SKM-1 (cell line): Measurements from ENCODE around the gene STXBP3.
"Not testable (repeated sequence)": the region's sequence is repeated elsewhere in the genome, so short reads cannot be mapped to it uniquely, and the experiment has no call there.

Experiments used
- DNase-seq: peaks from one replicate; lab custom pipeline; 2025; ENCODE audit not compliant: unreplicated experiment; lab: John Stamatoyannopoulos, UW

STXBP3 gene

DNA sequence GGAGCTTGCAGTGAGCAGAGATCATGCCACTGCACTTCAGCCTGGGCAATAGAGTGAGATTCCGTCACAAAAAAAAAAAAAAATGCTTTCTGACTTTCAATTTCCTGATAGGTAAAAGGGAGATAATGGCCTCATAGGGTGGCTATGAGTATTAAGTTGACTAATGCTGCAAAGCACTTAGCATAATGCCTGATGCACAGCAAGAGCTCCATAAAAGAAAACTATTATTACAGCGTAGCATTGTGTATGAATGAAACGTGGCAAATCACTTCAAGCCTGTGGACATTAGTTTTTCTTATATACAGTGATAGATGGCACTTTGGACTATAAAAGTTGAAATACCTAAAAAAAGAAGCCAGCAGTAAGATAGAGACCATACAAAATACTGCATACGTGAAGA, 17.0 kb upstream of the STXBP3 start:
- DNase-seq: no peak

DNA sequence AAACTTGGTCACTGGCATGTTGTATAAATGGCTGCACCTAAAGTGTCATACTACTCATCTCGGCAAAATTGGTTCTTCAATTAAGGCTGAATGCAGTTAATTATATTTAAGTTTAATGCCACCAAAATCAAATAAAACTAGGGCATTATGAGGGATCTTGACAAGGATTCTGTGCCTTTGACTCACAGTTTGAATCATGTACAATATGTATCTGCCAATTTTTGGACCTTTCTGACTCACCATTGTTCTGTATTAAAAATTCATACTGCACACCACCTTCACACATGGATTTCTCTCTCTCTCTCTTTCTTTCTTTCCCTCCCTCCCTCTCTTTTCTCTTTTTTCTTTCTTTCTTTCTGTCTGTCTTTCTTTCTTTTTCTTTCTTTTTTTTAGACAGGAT, 14.1 kb upstream of the STXBP3 start:
- no peak for DNase-seq

DNA sequence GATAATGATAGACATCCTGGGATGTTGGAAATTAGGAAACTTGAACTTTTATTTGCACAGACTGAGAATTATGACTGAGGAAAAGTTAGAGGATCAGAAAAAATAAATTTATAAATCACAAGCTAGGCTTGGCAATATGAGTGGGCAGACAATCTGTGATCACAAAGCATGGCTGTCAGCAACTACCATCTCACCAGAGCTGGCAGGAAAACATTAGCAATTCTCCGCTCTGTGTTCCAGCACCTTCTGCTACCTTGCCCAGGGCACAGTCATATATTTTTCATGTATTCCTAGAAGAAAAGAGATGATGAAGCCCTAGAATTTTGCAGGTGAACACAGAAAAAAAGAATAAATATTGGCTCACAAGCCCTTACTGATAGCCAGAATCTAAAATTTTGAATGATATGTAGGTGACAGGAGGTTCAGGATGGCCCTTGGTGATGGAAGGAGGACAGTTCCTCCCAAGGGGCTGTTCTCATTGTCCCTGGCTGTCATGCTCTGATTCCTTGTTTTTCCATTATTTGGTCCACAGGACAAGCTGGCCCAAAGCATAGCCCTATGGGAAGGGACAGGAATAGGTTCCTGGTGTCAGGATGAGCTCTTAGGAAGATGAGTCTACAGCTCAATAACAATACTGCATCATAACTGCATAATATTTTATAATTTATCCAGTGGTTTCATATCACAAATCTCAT, 12.2 kb upstream of the STXBP3 start:
- no peak for DNase-seq

DNA sequence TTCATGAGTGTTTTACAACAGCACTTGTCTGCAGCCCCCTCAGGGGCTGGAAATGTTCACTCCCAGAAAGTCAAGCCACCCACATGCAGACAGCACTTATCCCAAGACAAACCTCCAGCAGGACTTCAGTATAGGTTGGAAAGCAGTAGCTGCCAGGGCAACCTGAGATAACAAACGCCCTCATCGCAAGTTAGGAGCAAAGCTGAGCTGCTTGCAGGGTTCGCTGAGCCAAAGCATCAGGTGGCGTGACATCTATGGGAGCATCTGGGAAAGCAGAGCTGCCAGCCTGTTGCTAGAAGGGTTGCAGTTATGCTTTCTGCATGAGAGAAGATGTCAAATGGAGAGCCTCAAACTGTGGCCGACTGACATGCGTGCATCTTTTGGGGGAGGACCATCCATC, 4.2 kb upstream of the STXBP3 start:
- no peak for DNase-seq

DNA sequence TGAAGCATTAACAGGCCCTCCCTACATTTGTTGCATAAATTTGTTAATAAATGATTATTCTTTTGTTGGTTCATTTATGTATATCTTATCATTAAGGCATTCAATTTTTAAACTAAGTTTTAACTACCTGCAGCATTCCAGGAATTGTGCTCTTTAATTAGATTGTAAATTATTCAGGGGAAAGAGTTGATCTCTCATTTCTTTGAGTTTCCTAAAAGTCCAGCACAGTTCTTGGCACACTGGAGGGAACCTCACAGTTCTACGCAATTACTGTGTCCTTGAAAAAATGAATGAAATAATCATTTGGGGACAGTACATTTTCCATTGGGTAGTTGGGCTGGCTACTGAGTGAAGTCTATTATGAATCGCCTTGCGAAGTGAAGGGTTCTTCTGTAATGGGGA, 493 bp upstream of the STXBP3 start:
- DNase-seq: no peak

DNA sequence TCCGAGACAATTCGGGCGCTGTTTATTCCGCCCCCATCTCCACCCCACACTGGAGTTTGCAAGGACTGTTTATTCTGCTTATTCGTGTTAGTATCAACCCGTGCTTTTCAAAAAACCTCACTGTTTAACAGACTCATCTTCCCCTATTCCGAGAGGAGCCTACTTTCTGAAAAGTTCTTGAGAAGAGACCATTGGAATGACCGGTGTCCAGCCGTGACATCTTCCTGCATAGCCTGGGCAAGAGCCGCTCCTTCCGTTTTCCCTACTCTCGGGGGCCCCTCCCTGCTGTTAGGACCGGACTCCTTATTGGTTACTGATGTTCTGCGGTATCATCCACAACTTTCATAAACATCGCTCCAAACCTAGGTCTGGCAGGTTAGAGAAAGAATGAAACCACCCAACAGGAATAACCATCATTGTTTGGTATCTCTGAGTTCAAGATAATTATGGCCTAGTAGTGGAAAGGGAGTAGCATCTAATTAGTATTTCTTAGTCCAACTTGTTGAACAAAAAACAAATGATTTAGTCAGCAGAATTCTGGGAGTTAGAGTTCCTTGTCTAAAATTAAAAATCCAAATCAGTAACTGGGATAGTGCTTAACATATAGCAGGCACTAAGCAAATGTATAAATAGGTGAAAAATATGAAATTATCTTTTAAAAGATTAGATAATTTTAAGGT, 837 bp downstream of the STXBP3 start:
- DNase-seq: peak; percentile 37

DNA sequence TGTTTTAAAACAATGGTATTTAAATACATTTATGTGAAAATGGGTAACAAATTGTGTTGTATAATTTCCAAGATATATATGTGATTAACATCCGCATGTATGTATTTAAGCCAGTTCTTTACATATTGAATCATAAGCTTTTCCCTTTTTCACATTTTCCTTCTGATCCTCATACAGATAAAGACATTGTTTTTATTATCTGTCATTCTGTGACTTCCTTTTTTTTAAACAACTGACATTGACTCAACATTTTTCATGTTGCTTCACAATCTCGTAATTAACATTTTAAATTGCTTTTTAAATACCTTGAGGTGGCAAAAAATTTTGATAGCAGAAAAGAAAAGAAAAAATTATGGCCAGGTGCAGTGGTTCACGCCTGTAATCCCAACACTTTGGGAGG, 1.4 kb downstream of the STXBP3 start:
- no peak for DNase-seq

DNA sequence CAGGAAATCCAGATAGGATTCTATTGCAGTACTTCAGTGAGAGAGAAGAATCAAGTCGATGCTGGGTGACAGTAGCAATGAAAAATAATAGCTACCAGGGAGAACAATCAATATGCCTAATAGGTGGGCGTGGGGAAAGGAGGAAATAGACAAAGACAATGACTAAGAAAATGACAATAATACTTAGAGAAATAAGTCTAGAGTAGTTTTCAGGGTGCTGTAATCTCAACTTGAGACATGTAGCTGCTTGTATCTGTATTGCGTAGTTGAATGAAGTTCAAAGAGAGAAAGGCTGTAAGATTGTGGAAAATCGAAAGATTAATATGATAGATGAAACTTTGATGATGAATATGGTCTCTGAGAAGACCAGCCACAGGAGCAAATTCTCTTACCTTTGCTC, 2.6 kb downstream of the STXBP3 start:
- no peak for DNase-seq

DNA sequence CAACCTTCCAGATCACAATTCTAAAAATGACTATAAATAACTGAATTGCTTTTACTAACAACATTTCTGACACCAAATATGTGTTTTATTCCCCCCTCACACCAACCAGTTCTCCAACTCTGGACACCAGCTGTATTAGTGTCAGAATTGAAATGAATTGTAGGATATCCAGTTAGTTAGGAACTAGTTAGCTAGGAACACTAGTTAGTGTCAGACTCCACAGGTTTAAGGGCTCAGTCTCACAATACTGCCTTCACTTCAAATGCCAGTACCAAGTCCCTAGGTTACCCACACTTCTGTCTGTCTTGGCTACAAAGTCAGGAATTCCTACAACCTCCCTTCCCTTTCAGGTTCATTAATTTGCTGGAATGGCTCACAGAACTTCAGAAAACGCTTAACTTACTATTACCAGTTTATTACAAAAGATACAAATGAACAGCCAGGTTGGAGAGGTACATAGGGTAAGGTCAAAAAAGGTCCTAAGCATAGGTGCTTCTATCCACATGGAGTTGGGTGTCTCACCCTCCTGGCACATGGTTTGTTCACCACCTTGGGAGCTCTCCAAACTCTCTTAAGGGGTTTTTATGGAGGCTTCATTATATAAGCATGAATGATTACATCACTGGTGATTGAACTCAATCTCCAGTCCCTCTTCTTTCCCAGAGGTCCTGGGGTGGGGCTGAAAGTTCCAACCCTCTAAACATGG, 4.2 kb downstream of the STXBP3 start:
- no peak for DNase-seq

DNA sequence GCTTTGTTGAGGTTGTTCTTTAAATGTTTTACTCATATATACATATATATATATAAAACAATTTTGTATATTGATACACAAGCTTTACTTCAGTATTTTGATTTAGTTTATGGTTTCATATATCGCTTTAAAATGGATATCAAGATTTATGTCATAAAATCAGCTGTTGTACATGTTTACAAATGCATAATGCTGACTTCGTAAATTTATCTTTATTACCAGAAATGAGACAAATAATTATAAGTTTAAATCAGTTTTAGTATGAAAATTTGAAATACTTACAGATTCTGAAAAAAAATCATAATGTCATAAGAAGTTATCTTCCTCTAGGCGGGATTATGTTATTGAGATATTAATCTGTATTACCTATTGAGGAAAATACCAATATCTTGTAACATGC, 6.9 kb downstream of the STXBP3 start:
- DNase-seq: no peak

DNA sequence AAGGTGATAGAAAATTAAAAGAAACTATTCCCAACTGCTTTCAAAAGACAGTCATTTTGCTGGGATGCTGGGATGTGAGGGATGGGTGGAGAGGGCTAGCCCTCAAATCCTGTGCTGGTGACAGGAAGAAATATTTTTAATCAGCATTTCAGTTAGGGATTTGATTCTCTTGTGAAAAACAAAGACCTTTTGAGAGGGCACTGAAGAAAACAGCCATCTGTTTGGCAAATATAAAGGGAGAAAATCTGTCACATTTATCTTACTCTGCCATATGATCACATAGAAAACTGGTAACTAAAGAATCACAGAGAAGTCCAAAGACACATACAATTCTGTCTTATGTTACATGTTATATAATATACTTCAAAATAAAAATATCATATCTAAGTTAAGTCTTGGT, 12.3 kb downstream of the STXBP3 start:
- DNase-seq: no peak

DNA sequence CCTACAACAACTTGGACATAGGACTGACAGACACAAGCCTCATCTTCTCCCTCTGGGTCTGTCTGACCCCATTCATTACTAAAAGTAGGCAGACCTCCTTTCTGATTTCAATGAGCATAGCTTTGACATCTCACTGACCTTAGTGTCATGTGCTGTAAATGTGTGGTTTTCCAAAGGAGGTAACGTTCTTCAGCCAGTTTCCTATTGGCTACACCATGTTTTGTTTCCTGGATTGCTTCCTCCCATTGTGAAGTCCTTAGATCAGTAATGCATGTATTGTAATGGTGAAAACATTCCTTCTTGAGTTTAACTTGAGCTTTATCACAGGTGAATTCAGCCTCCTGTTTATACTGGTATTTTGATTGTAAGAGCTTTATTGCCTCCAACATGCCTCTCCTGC, 20.6 kb downstream of the STXBP3 start:
- DNase-seq: no peak

DNA sequence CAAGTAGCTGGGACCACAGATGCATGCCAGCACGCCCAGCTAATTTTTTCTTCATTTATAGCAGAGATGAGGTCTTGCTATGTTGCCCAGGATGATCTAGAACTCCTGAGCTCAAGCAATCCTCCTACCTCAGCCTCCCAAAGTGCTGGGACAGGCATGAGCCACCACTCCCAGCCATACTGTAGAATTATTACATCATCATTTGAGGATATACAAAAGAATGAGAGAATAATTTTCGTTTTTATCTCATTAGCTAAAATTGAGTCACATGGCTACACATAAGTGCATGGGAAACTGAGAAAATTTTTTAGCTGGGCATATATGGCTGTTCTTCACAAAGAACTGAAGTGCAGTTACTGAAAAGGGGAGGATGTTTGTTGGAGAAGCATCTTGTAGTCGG, 21.2 kb downstream of the STXBP3 start:
- DNase-seq: no peak

DNA sequence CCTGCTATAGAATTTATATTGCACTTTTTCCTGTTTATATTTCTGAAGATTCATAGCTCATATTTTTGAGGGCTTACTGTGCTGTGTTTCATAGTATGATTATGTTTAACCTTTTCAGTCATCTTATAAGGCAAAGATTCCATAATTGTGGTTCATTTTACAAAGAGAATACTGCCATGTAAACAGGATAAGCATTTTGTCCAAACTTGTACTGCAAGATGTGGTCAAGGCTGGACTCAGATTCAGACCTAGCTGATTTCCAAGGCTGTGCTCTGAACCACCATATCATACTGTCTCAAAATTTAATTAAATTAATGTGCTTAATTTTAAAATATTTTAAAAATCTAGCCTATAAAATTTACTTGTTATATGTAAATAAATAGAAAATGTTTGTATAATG, 31.4 kb downstream of the STXBP3 start:
- DNase-seq: no peak

DNA sequence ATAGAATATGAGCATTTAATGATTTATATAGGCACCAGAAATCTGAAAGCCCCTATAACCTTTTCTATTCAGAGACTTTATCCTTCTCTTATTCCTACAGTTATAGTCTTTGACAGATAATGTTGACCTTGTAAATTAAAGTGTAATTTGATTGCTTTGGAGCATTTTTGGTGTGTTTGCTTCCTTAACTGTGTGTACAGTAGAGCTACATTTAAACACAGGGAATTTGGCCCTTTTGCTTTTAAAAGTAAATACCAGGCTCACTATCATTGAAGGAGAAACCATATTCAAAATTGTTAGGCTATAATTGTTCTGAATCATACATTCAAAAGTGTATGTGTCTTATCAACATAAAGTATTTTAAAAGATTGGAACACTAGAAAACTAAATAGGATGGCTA, 33.0 kb downstream of the STXBP3 start:
- no peak for DNase-seq

DNA sequence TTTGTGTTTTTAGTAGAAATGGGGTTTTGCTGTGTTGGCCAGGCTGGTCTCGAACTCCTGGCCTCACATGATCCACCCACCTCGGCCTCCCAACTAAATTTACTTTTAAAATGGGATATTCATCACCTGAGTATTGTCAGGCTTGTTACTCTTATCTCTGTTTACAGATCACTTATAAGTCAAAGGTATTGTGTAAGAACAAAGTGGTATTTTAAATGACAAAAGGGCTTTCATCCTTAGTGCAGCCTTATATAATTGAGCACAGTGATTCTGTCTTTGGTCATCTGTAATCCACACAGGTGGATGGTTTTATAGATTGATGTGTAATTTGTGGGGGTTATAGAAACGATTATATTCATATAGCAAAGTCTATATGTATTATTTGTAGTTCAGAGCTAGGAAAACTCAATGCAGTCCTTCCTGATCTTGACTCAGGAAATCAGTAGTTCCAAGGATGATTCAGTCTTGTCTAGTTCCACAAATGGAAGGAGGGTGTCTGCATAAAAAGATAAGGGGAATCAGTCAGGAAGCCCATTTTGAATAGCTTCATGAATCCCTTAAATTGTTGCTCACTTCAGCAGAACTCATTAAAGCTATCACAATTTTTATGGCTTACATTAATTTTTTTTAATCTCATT, 34.6 kb downstream of the STXBP3 start:
- DNase-seq: no peak

DNA sequence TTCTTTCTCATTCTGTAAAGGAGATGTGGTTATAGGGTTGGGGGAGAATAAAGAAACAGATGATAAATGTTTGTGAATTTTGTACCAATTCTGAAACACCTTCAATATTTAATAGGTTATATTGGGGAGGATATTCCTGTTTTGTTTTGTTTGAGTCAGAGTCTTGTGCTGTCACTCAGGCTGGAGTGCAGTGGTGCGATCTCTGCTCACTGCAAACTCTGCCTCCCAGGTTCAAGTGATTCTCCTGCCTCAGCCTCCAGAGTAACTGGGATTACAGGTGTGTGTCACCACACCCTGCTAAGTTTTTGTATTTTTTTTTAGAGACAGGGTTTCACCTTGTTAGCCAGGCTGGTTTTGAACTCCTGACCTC, 35.1 kb downstream of the STXBP3 start:
- DNase-seq: not testable (repeated sequence)

DNA sequence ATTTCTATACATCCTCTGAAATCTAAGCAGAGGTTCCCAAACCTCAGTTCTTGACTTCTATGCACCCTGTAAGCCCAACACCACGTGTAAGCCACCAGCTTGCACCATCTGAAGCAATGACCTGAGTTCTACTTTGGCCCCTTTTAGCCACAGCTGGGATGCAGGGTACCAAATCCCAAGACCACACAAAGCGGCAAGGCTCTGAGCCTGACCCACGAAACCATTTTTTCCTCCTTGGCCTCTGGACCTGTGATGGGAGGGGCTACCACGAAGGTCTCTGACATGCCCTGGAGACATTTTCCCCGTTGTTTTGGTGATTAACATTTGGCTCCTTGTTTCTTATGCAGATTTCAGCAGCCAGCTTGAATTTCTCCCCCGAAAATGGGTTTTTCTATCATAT, 38.8 kb downstream of the STXBP3 start:
- DNase-seq: no peak

DNA sequence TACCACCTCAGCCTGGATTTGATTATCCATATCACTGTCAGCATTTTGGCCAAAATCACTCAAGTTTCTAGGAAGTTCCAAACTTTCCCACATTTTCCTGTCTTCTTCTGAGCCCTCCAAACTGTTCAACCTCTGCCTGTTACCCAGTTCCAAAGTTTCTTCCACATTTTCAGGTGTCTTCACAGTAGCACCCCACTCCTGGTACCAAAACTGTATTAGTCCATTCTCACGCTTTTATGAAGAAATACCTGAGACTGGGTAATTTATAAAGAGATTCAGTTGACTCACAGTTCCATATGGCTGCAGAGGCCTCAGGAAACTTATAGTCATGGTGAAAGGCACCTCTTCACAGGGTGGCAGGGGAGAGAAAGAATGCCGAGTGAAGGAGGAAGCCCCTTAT, 39.4 kb downstream of the STXBP3 start:
- no peak for DNase-seq

DNA sequence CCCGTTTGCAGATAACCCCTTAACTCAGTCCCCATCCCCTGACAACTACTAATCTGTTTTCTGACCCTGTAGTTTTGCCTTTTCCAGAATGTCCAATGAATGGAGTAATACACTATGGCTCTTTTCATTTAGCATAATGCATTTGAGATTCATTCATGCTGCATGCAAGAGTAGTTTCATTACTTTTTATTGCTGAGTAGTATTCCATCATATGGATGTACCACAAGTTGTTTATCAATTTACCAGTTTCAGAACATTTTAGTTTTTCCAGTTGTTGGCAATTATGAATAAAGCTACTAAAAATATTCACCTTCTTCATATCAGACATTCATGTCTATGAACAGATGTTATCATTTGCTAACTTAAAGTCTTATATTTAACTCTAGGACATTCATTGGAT, 45.3 kb downstream of the STXBP3 start:
- no peak for DNase-seq

DNA sequence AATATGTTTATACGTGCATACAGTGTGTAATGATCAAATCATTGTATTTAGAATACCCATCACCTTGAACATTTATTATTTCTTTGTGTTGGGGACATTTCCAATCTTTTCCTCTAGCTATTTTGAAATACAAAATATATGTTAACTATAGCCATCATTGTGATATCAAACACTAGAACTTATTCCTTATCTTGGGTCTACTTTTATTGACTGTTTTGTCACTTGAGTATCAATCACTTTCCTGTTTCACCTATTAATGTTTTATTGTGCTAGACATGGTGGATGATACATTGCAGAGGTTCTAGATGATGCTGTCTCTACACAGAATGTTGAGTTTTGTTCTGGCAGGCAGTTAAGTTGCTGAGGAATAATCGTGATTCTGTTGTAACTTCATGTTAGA, 45.9 kb downstream of the STXBP3 start:
- no peak for DNase-seq

DNA sequence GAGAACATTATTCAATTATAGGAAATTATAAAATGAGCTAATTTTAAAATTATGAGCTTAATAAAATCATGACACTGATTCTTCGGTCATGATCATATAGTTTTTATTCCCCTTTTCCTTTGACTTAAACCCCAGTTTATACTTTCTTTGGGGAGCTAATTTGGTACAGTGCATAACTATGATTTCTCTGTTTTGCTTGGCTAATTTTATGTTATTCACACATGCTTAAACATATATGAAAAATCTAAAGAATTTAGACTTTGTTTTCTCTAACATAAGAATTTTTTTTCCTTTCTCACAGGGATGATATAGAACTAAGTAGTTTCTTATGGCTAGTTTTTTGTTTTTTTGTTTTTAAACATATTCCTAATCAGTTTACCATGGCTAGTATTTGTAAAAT, 52.5 kb downstream of the STXBP3 start:
- no peak for DNase-seq
